Naive thymus-derived CD8-positive, alpha-beta T cell (primary cell): Measurements from ENCODE around the gene GSC2. TPM values are rescaled to one million over a fixed set of nuclear protein-coding genes. Genes with fewer than 3 reads are reported as not detected.

Experiments
- polyA plus RNA-seq, 3 donors: library from polyadenylated mRNA; unstranded; fragments of 300-500 nt; fragmentation: Illumina TruSeq; gene quantifications; one replicate each; pipeline ENCODE4 v1.2.3, GENCODE V29; 2021
- total RNA-seq, 8 experiments: library from RNA in 2 of 8; stranded (reverse) in 2 of 8; gene quantifications; one replicate each; pipeline ENCODE4 v1.2.3 and lab custom pipeline; 2021 to 2026

Gene GSC2
- total and polyA plus RNA-seq, 5 experiments from 2014 or later = not detected

Other genes with a start within 250 kb of the GSC2 start
- gene DGCR6, start 244.0 kb downstream of the GSC2 start, total RNA-seq = 1 to 10 TPM; 6.4 to 7.2 TPM
- gene DGCR6, start 244.0 kb downstream of the GSC2 start, polyA plus RNA-seq = 1 to 10 TPM in 2 of 3 donors, under 1 TPM in 1; 0.77 to 1.5 (median 1.0) TPM
- gene PRODH, start 214.0 kb downstream of the GSC2 start, total RNA-seq = under 1 TPM; 0.49 to 0.74 TPM
- gene PRODH, start 214.0 kb downstream of the GSC2 start, polyA plus RNA-seq = under 1 TPM in 2 of 3 donors, not detected in 1; 0.04 to 0.10 TPM
- 10 to 100 TPM; 63.3 to 66.6 TPM for gene DGCR2, start 27.9 kb downstream of the GSC2 start, total RNA-seq
- gene DGCR2, start 27.9 kb downstream of the GSC2 start, polyA plus RNA-seq = 10 to 100 TPM; 29.5 to 61.8 (median 37.8) TPM
- gene TSSK2, start 19.0 kb downstream of the GSC2 start, total RNA-seq = not detected
- gene TSSK2, start 19.0 kb downstream of the GSC2 start, polyA plus RNA-seq = not detected
- 10 to 100 TPM; 20.1 to 20.7 TPM for gene ESS2, start 5.6 kb downstream of the GSC2 start, total RNA-seq
- 10 to 100 TPM in 1 of 3 donors, 1 to 10 TPM in 2; 4.5 to 11.2 (median 6.9) TPM for gene ESS2, start 5.6 kb downstream of the GSC2 start, polyA plus RNA-seq
- 10 to 100 TPM; 32.1 to 36.3 TPM for gene SLC25A1, start 28.4 kb upstream of the GSC2 start, total RNA-seq
- gene SLC25A1, start 28.4 kb upstream of the GSC2 start, polyA plus RNA-seq = 10 to 100 TPM; 34.7 to 57.5 (median 41.7) TPM
- 1 to 10 TPM; 1.4 to 2.3 TPM for gene CLTCL1, start 141.4 kb upstream of the GSC2 start, total RNA-seq
- under 1 TPM; 0.07 to 0.61 (median 0.49) TPM for gene CLTCL1, start 141.4 kb upstream of the GSC2 start, polyA plus RNA-seq